HG03432 (cell line): ENCODE measurements around the gene CACNB4.
"Not testable (repeated sequence)": the region's sequence is repeated elsewhere in the genome, so short reads cannot be mapped to it uniquely, and the experiment has no call there.

Experiments used
- ATAC-seq: cut with Tn5 transposase; IDR thresholded peaks from one replicate; pipeline ENCODE4 v1.9.1; 2021; ENCODE audit warnings: mild to moderate bottlenecking, moderate library complexity; ENCODE audit not compliant: unreplicated experiment

The CACNB4 gene

DNA sequence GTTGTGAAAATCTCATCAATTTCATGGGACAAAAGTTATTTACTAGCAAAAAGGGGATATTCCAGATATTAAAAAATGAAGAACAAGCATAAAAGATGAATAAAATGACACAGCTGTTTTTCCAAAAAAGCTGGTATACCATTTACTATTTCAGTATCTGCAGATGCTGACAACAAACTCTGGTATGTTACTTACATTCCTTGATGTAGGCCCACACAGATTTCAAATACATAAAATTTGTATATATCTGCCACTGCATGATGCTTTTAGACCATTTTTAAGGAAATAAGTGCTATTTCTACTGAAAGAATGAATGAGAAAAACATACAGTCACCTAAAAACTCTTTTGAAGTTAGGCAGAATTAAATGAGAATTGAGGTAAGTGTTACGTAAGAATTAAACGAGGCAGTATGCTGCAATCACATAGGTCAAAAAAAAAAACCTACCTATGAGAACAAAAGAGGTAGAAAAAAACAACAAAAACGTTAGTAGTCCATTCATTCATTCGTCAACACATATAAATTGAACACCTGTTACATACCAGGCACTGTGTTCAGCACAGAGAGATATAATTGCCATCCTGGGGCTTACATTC, 303.1 kb downstream of the CACNB4 start:
- ATAC-seq: no peak

DNA sequence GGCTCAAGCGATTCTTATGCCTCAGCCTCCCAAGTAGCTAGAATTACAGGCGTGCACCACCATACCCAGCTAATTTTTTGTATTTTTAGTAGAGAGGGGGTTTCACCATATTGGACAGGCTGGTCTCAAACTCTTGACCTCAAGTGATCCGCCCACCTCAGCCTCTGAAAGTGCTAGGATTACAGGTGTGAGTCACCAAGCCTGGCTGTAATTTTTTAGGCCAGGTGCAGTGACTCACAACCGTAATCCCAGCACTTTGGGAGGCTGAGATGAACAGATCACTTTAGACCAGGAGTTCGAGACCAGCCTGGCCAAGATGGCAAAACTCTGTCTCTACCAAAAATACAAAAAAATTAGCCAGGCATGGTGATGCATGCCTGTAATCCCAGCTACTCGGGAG, 304.4 kb downstream of the CACNB4 start:
- ATAC-seq: not testable (repeated sequence)

DNA sequence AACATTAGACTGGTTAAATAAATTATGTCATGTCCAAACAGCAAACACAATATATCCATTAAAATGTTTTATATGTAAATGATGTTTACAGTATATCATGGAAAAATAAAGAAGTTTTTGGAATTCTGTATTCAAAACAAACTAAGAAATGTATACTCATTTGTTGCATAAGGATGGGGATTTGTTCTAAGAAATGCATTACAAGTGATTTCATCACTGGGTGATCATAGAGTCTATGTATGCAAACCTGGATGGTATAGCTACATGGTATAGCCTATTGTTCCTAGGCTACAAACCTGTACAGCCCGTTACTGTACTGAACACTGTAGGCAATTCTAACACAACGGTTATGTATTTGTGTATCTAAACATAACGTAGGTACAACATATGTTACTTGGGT, 305.7 kb downstream of the CACNB4 start:
- no peak for ATAC-seq

DNA sequence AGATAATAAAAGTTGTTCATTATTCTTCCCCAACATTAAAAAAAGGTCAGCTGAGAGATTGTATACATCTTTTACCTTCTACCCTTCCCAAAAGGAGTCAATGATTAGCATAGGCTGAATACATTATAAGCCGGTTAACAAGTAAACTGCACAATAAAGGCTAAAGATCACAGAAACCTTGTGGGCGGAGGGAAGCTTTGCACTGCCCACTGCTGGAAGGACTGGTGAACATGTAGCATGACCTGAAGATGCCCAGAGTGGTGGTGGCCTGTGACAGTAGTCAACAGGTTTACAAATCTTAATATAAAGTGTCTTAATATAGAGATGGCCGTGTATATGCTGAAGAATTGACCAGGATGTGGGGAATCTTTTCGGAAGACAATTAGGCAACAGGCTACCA, 306.3 kb downstream of the CACNB4 start:
- ATAC-seq: no peak

DNA sequence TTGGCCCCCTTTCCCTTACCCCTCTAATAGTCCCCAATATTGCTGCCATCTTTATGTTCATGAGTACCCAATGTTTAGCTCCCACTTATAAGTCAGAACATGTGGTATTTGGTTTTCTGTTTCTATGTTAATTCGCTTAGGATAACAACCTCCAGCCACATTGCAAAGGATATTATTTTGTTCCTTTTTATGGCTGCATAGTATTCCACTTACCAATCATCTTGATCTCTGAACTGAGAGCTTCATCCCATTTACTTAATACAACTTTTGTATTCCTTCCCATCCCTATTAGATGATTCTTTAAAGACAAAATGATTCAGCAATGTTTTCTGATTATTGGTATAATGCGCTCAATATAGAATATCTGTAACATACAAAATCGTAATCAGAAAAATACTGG, 307.3 kb downstream of the CACNB4 start:
- ATAC-seq: no peak

DNA sequence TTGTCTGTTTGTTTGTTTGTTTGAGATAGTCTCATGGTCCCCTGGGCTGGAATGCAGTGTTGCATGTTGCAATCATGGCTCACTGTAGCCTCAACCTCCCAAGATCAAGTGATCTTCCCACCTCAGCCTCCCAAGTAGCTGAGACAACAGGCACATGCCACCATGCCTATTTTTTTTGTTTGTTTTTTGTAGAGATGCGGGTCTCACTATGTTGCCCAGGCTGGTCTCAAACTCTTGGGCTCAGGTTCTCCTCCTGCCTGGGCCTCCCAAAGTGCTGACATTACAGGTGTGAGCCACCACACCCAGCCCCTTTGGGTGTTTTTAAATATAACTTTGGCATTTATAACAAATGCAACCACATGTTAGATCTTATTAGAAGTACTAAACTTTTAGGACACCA, 308.2 kb downstream of the CACNB4 start:
- ATAC-seq: no peak

DNA sequence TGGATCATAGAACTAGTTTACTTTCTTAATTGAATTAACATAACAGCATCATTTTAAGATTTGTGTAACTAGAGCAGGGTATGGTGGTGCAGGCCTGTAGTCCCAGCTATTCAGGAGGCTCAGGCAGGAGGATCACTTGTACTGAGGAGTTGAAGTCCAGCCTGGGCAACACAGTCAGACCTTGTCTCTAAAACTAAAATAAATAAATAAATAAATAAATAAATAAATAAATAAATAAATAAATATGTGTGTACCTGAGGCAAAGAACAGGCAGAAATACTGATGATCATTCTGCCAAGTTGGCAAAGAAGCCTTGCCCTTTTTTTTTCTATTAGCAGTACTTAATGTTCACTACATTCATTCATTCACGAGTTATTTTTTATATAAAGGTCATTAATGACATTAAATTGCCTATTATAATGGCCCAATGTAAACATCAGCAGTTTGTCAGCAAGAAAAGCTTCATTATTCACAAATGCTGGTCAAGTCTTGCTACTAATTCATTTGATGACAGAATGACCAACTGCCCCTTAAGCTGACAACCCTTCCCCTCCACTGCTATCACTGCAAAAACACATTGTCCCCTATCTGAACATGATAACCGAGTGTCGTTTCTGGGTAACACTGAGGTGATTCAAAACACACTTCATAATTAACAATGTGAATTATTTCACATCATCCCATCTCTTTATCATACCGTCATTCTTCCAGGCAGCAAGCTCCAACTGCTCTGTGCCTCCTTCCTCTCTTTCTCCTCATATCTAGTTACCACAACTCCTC, 309.6 kb downstream of the CACNB4 start:
- no peak for ATAC-seq

DNA sequence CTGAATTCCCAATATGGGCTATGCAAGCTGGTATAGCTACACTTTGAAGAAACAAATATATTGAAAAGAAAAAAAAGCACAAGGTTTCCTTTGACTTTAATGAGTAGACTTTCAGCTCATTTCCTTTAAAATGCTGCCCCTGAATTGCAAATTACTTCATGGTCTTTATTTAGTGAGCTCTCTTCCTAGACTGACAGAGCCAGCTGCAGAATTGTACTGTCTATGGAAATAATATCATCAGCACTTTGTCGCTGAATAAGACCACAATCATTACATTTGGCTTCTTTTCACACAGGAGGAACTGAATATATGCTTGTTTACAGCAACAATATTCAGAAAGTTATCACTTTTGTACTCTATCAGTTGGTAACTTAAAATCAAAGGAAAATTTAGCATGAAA, 312.4 kb downstream of the CACNB4 start:
- ATAC-seq: no peak

DNA sequence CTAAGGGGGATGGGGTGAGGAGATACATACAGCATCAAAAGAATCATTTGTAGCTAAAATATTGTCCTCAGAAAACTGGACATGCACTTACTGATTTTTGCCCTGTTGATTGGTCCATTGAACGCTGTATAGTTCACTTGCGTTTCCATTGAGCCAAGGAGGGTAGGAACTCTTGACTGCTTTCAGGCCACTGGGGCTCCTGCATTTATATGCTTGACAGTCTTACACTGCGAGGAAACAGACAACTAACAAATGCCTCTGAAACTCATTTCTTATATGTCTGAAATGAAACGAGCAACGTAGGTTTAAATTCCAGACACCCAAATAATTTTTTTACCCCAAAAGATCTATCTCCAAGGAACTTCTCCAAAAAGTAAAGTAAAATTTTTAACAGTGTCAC, 312.8 kb downstream of the CACNB4 start:
- ATAC-seq: no peak

DNA sequence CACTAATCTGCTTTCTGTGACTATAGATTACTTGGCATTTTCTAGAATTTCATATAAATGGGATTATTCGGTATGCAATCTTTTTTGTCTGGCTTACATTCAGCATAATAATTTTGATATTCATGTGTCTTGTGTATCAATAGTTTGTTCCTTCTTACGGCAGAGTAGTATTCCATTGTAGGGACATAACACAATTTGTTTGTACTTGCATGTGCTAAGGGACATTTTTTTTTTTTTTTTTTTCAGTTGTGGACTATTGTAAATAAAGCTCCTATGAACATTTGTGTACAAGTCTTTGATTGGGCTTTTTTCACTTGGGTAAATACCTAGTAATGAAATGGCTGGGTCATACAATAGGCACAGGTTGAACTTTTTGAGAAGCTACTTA, 315.7 kb downstream of the CACNB4 start:
- no peak for ATAC-seq
